Activated T-cell treated with anti-CD3 and anti-CD28 coated beads, Interleukin-2, amount 50 U/mL, for 72 hours (primary cell): ENCODE measurements around the gene TNFRSF6B. TPM values are rescaled to one million over a fixed set of nuclear protein-coding genes. Genes with fewer than 3 reads are reported as not detected.

Experiments
- ATAC-seq, 2 donors: fragments of 150-1000 bp; cut with Tn5 transposase; replicated peaks in 1 of 2; 2 replicates each; pipeline ENCODE4 v1.10.0; 2021; ENCODE audit warnings: moderate library complexity in 2 of 2, mild to moderate bottlenecking in 1 of 2
- DNase-seq, 2 donors: peaks; one replicate each; pipeline ENCODE4 v3.0.0; 2021 to 2022; ENCODE audit warnings: mixed read lengths in 1 of 2
- H3K27ac Mint-ChIP-seq: one replicate; pipeline ENCODE4 v1.8.0; 2022; ENCODE audit warnings: mild to moderate bottlenecking, moderate library complexity, mixed read lengths
- H3K27me3 Mint-ChIP-seq: one replicate; pipeline ENCODE4 v1.8.0; 2022; ENCODE audit warnings: low read depth, mixed read lengths
- H3K36me3 Mint-ChIP-seq, 2 donors: one replicate each; pipeline ENCODE4 v1.8.0; 2022; ENCODE audit warnings: mixed read lengths in 2 of 2, mild to moderate bottlenecking in 1 of 2; ENCODE audit not compliant: insufficient read depth in 2 of 2
- H3K4me1 Mint-ChIP-seq: one replicate; pipeline ENCODE4 v1.8.0; 2022; ENCODE audit warnings: low read depth, mixed read lengths
- H3K4me3 Mint-ChIP-seq, 2 donors: one replicate each; pipeline ENCODE4 v1.8.0; 2022; ENCODE audit warnings: mild to moderate bottlenecking in 2 of 2, mixed read lengths in 2 of 2, moderate library complexity in 2 of 2
- H3K9me3 Mint-ChIP-seq, 2 donors: one replicate each; pipeline ENCODE4 v1.8.0; 2022; ENCODE audit warnings: mixed read lengths in 2 of 2
- total RNA-seq, 2 donors: library from RNA; stranded (reverse); gene quantifications; one replicate each; pipeline ENCODE4 v1.2.3, GENCODE V29; 2022

Gene TNFRSF6B
- total RNA-seq, 2 donors from 2014 or later, result 1.0 to 1.2 TPM

GRCh38 chr20:63732118-63733095 lies 36.0 kb downstream of the TNFRSF6B start:
- no peaks in the 10 kb centered on the region for H3K9me3 Mint-ChIP-seq
- H3K27me3 Mint-ChIP-seq, result no peaks in the 10 kb centered on the region
- H3K27ac Mint-ChIP-seq, result no peak overlapping the region
- ATAC-seq (no peak), DNase-seq (no peak)
- peaks cover 16% of the 10 kb centered on the region for H3K4me1 Mint-ChIP-seq
- H3K4me3 Mint-ChIP-seq, result no peak overlapping the region
- H3K36me3 Mint-ChIP-seq, result peaks cover 2 to 13% of the 10 kb centered on the region in 2 donors

- Mint-ChIP-seq H3K36me3 (peaks cover 2 to 10% of the 10 kb centered on the region in 2 donors), H3K27ac (no peak overlapping the region), H3K9me3 (no peaks in the 10 kb centered on the region), H3K4me1 (peaks cover 16% of the 10 kb centered on the region), H3K27me3 (no peaks in the 10 kb centered on the region), H3K4me3 (no peak overlapping the region)
- ATAC-seq, result no peak
- DNase-seq, result no peak
These were observed 36.7 kb downstream of the TNFRSF6B start for GRCh38 chr20:63733117-63733516.

DNA sequence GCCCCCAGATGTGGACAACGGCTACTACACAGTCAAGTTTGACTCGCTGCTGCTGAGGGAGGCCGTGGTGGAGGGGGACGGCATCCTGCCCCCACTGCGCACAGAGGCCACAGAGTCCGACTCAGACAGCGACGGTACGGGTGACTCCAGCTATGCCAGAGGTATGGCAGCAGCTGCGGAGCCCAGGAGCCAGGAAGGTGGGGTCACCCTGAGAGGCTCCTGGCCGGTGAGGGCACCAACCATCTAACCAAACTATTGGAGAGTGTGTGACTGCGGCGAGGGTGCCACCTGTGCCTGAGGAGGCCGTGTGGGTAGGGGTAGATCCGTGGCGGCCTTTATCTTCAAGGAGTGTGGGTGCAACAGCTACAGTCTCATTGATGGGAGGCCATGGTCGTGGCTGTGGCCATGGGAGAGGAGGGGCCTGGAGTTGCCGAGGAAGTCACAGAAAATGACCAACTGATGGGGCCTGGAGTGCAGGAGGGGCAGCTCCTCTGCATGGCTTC lies 37.2 kb downstream of the TNFRSF6B start:
- H3K27ac Mint-ChIP-seq, result no peak overlapping the region
- no peaks in the 10 kb centered on the region for H3K27me3 Mint-ChIP-seq
- H3K36me3 Mint-ChIP-seq, result peaks cover 0 to 7% of the 10 kb centered on the region in 2 donors
- ATAC-seq (no peak), DNase-seq (no peak)
- no peak overlapping the region for H3K4me3 Mint-ChIP-seq
- peaks cover 16% of the 10 kb centered on the region for H3K4me1 Mint-ChIP-seq
- H3K9me3 Mint-ChIP-seq, result no peaks in the 10 kb centered on the region

GRCh38 chr20:63734111-63734945 lies 37.9 kb downstream of the TNFRSF6B start:
- peaks cover 0 to 3% of the 10 kb centered on the region in 2 donors for H3K36me3 Mint-ChIP-seq
- no peaks in the 10 kb centered on the region for H3K27me3 Mint-ChIP-seq
- no peak for ATAC-seq
- H3K9me3 Mint-ChIP-seq, result no peaks in the 10 kb centered on the region
- no peak overlapping the region for H3K27ac Mint-ChIP-seq
- H3K4me3 Mint-ChIP-seq, result no peak overlapping the region
- peaks cover 16% of the 10 kb centered on the region for H3K4me1 Mint-ChIP-seq
- no peak for DNase-seq

GRCh38 chr20:63734946-63735858 lies 38.8 kb downstream of the TNFRSF6B start:
- Mint-ChIP-seq H3K36me3 (peaks cover 0 to 1% of the 10 kb centered on the region in 2 donors), H3K4me1 (peaks cover 16% of the 10 kb centered on the region), H3K4me3 (peak overlapping the region in 1 of 2 donors; percentile 62), H3K9me3 (no peaks in the 10 kb centered on the region), H3K27me3 (no peaks in the 10 kb centered on the region), H3K27ac (no peak overlapping the region)
- DNase-seq (no peak), ATAC-seq (no peak)

GRCh38 chr20:63735859-63736718 lies 39.6 kb downstream of the TNFRSF6B start, which contains the start of gene LIME1:
Gene LIME1, plus strand, starts transcription at chr20:63736664. Its CDS starts 886 bp downstream, at chr20:63737550.
- H3K36me3 Mint-ChIP-seq, result peaks cover 0 to 1% of the 10 kb centered on the region in 2 donors
- no peaks in the 10 kb centered on the region for H3K27me3 Mint-ChIP-seq
- ATAC-seq, result peak; percentile 36 to 49
- H3K9me3 Mint-ChIP-seq, result no peaks in the 10 kb centered on the region
- H3K4me1 Mint-ChIP-seq, result peaks cover 16% of the 10 kb centered on the region
- peak within 1 kb of the TSS; percentile 62 to 85 for H3K4me3 Mint-ChIP-seq
- DNase-seq, result peak; percentile 71 to 75
- no peak within 1 kb of the TSS for H3K27ac Mint-ChIP-seq

GRCh38 chr20:63736893-63737694 lies 40.6 kb downstream of the TNFRSF6B start:
- Mint-ChIP-seq H3K27ac (no peak overlapping the region), H3K36me3 (peaks cover 0 to 1% of the 10 kb centered on the region in 2 donors), H3K4me3 (peak overlapping the region; percentile 62 to 85), H3K4me1 (peaks cover 16% of the 10 kb centered on the region), H3K27me3 (no peaks in the 10 kb centered on the region), H3K9me3 (no peaks in the 10 kb centered on the region)
- DNase-seq (peak; percentile 57 to 59), ATAC-seq (peak; percentile 31 to 33)

GRCh38 chr20:63737695-63737944 lies 41.2 kb downstream of the TNFRSF6B start:
- no peak for ATAC-seq
- peak overlapping the region; percentile 62 to 85 for H3K4me3 Mint-ChIP-seq
- peaks cover 0 to 1% of the 10 kb centered on the region in 2 donors for H3K36me3 Mint-ChIP-seq
- peak in 1 of 2 donors; percentile 38 for DNase-seq
- H3K27me3 Mint-ChIP-seq, result no peaks in the 10 kb centered on the region
- H3K4me1 Mint-ChIP-seq, result peaks cover 16% of the 10 kb centered on the region
- no peak overlapping the region for H3K27ac Mint-ChIP-seq
- H3K9me3 Mint-ChIP-seq, result no peaks in the 10 kb centered on the region

DNA sequence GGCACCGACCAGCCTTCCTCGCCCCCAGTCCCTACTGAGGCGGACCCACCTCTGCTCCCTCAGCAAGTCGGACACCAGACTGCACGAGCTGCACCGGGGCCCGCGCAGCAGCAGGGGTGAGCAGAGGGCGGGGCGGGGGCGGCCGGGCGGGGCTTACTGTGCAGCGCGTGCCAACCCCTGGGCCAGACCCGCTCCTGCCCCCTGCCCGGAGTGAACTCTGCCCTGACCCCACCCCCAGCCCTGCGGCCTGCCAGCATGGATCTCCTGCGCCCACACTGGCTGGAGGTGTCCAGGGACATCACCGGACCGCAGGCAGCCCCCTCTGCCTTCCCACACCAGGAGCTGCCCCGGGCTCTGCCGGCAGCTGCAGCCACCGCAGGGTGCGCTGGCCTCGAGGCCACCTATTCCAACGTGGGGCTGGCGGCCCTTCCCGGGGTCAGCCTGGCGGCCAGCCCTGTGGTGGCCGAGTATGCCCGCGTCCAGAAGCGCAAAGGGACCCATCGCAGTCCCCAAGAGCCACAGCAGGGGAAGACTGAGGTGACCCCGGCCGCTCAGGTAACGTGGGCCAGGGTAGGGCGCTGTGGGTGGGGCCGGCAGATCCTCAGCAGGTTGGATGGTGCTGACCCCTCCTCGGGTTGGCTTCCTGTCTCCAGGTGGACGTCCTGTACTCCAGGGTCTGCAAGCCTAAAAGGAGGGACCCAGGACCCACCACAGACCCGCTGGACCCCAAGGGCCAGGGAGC lies 41.7 kb downstream of the TNFRSF6B start:
- H3K9me3 Mint-ChIP-seq, result no peaks in the 10 kb centered on the region
- no peaks in the 10 kb centered on the region for H3K27me3 Mint-ChIP-seq
- peak; percentile 17 to 25 for ATAC-seq
- peak in 1 of 2 donors; percentile 43 for DNase-seq
- peak overlapping the region; percentile 46 to 54 for H3K4me3 Mint-ChIP-seq
- peaks cover 0 to 1% of the 10 kb centered on the region in 2 donors for H3K36me3 Mint-ChIP-seq
- H3K4me1 Mint-ChIP-seq, result peaks cover 16% of the 10 kb centered on the region
- no peak overlapping the region for H3K27ac Mint-ChIP-seq

DNA sequence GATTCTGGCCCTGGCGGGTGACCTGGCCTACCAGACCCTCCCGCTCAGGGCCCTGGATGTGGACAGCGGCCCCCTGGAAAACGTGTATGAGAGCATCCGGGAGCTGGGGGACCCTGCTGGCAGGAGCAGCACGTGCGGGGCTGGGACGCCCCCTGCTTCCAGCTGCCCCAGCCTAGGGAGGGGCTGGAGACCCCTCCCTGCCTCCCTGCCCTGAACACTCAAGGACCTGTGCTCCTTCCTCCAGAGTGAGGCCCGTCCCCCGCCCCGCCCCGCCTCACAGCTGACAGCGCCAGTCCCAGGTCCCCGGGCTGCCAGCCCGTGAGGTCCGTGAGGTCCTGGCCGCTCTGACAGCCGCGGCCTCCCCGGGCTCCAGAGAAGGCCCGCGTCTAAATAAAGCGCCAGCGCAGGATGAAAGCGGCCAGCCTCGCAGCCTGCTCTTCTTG lies 42.3 kb downstream of the TNFRSF6B start:
- H3K9me3 Mint-ChIP-seq, result no peaks in the 10 kb centered on the region
- DNase-seq (peak in 1 of 2 donors; percentile 31), ATAC-seq (no peak)
- H3K36me3 Mint-ChIP-seq, result peaks cover 0 to 1% of the 10 kb centered on the region in 2 donors
- H3K4me3 Mint-ChIP-seq, result peak overlapping the region; percentile 29 to 54
- H3K4me1 Mint-ChIP-seq, result peaks cover 16% of the 10 kb centered on the region
- H3K27ac Mint-ChIP-seq, result no peak overlapping the region
- no peaks in the 10 kb centered on the region for H3K27me3 Mint-ChIP-seq
